Measurements from ENCODE around the gene ZNF555. TPM values are rescaled to one million over a fixed set of nuclear protein-coding genes. Genes with fewer than 3 reads are reported as not detected.

ZNF555 gene
- total and polyA plus RNA-seq, 9 of the 15 experiments (the other 6 are each of a cell fraction or from before 2014, with no cell fraction given) = 2.0 to 6.7 (median 5.4) TPM

- CTCF ChIA-PET (ENCODE audit: low intra/inter-chr PET ratio) = no interaction called here
- H3K9me1 ChIP-seq (ENCODE audit: control insufficient read depth, insufficient read depth, low read length) = no peaks in the 10 kb centered on the region
- no peak for FAIRE-seq
Observed at GRCh38 chr19:2811221-2811722, 30.0 kb upstream of the ZNF555 start.

GRCh38 chr19:2811735-2812413, 29.4 kb upstream of the ZNF555 start:
- FAIRE-seq = no peak
- in situ Hi-C loops (cut with MboI) = no loop called here

More at GRCh38 chr19:2811221-2811722, 30.0 kb upstream of the ZNF555 start:
- Histone ChIP-seq H3K36me3 (ENCODE audit: control insufficient read depth, insufficient read depth, low read length) (peaks cover 81% of the 10 kb centered on the region; the same call in 2 of the 3 replicates), H3K4me1 (replicated peaks in 1 of 2; ENCODE audit: control insufficient read depth in 2 of 2, insufficient read depth in 2 of 2, low read length in 2 of 2) (peaks cover 0 to 22% of the 10 kb centered on the region in 2 experiments; a peak in 2 of 5 replicates), H3K9me3 (replicated peaks; ENCODE audit: control insufficient read depth, insufficient read depth, low read depth, low read length) (no peaks in the 10 kb centered on the region), H3K79me2 (ENCODE audit: control insufficient read depth, insufficient read depth, low read length) (no peaks in the 10 kb centered on the region), H3K27me3 (ENCODE audit: control insufficient read depth in 2 of 2, insufficient read depth in 2 of 2, low read length in 2 of 2) (no peaks in the 10 kb centered on the region), H2AFZ (ENCODE audit: low read depth, low read length) (no peak overlapping the region), H3K4me2 (ENCODE audit: insufficient read depth, low read length) (no peak overlapping the region), H3K4me3 (no peak overlapping the region), H3K9ac (ENCODE audit: insufficient read depth in 1 of 2, low read depth in 2 of 2, low read length in 2 of 2) (no peak overlapping the region; a peak in 1 of 4 replicates), H4K20me1 (replicated peaks; ENCODE audit: control insufficient read depth, insufficient read depth, low read length) (no peaks in the 10 kb centered on the region), H3K27ac (ENCODE audit: extremely low read depth, low read depth, low read length) (no peak overlapping the region)
- WGBS (ENCODE audit: insufficient coverage, low coverage, missing lambda C conversion rate) = 95% methylated on average over 19 of the region's 20 CpGs
- no peak for ATAC-seq
- in situ Hi-C loops (cut with MboI) = no loop called here
- DNase-seq (ENCODE audit: extremely low read depth in 1 of 4, low spot score in 3 of 4) = no peak
- TF ChIP-seq GABPA (tag; conservative IDR thresholded peaks at IDR 0.05; ENCODE audit: low read depth) = no peak
- no peak for TF ChIP-seq CXXC5 (CRISPR knock-in tag; IDR thresholded peaks at IDR 0.05)
- TF ChIP-seq NCOA2 (IDR thresholded peaks at IDR 0.05; ENCODE audit: partially characterized antibody in 2 of 2) = no peak
- TF ChIP-seq TEAD2 (tag; IDR thresholded peaks at IDR 0.05) = no peak
- intact Hi-C loops (cut with micrococcal nuclease) = no loop called here
- POLR2A ChIA-PET = interaction anchor here (0.8 to 1.1 kb wide), 2 partner anchors 13 to 22 kb away, joined by 3 to 4 read pairs; no protein-coding TSS in a partner anchor
- no TSS peak for BruUV-seq (replicated peaks)

More at GRCh38 chr19:2811735-2812413, 29.4 kb upstream of the ZNF555 start:
- 96% methylated on average over 26 of the region's 34 CpGs for WGBS (ENCODE audit: insufficient coverage, low coverage, missing lambda C conversion rate)
- H3K9me1 ChIP-seq (ENCODE audit: control insufficient read depth, insufficient read depth, low read length) = no peaks in the 10 kb centered on the region
- CTCF ChIA-PET (ENCODE audit: low intra/inter-chr PET ratio) = no interaction called here
- no peaks in the 10 kb centered on the region for H3K79me2 ChIP-seq (ENCODE audit: control insufficient read depth, insufficient read depth, low read length)
- H3K4me2 ChIP-seq (ENCODE audit: insufficient read depth, low read length) = no peak overlapping the region
- no peak overlapping the region for H3K27ac ChIP-seq (ENCODE audit: extremely low read depth, low read depth, low read length)
- peaks cover 0 to 21% of the 10 kb centered on the region in 2 experiments; a peak in 2 of 5 replicates for H3K4me1 ChIP-seq (replicated peaks in 1 of 2; ENCODE audit: control insufficient read depth in 2 of 2, insufficient read depth in 2 of 2, low read length in 2 of 2)
- H3K9me3 ChIP-seq (replicated peaks; ENCODE audit: control insufficient read depth, insufficient read depth, low read depth, low read length) = no peaks in the 10 kb centered on the region
- H4K20me1 ChIP-seq (replicated peaks; ENCODE audit: control insufficient read depth, insufficient read depth, low read length) = no peaks in the 10 kb centered on the region
- no peak overlapping the region for H3K4me3 ChIP-seq
- no peaks in the 10 kb centered on the region for H3K27me3 ChIP-seq (ENCODE audit: control insufficient read depth in 2 of 2, insufficient read depth in 2 of 2, low read length in 2 of 2)
- intact Hi-C loops (cut with micrococcal nuclease) = no loop called here
- H3K36me3 ChIP-seq (ENCODE audit: control insufficient read depth, insufficient read depth, low read length) = peaks cover 75% of the 10 kb centered on the region; the same call in 2 of the 3 replicates
- ATAC-seq = no peak
- BruUV-seq (replicated peaks) = no TSS peak
- H3K9ac ChIP-seq (ENCODE audit: insufficient read depth in 1 of 2, low read depth in 2 of 2, low read length in 2 of 2) = peak overlapping the region in 1 of 2 experiments; percentile 35; a peak in 1 of 4 replicates
- POLR2A ChIA-PET = interaction anchor here (1.1 kb wide), 1 partner anchor 22 kb away, joined by 4 read pairs; no protein-coding TSS in a partner anchor
- no peak overlapping the region for H2AFZ ChIP-seq (ENCODE audit: low read depth, low read length)
- no peak for DNase-seq (ENCODE audit: extremely low read depth in 1 of 4, low spot score in 3 of 4)
- TF ChIP-seq ELF1 (tag; IDR thresholded peaks at IDR 0.05) = no peak
- no peak for TF ChIP-seq ZNF253 (CRISPR knock-in tag; conservative IDR thresholded peaks at IDR 0.05)
- no peak for TF ChIP-seq MBD1 (CRISPR knock-in tag; IDR thresholded peaks at IDR 0.05)

Measured in K562 (cell line).